Neural progenitor cell (in vitro differentiated cells): ENCODE results near the gene GULP1. TPM values are rescaled to one million over a fixed set of nuclear protein-coding genes. Genes with fewer than 3 reads are reported as not detected.

Experiments
- DNase-seq: peaks from one replicate; pipeline ENCODE4 v3.0.0-alpha.2; 2016; ENCODE audit warnings: low spot score
- H2AFZ ChIP-seq: fragments of 200-600 bp; sonication (generic); replicated peaks from 2 replicates; pipeline ENCODE4 v1.6.1; 2016; ENCODE audit warnings: antibody characterized with exemption
- H3F3A ChIP-seq: fragments of 200-600 bp; sonication (generic); 2 replicates; pipeline ENCODE4 v1.6.1; 2016; ENCODE audit warnings: antibody characterized with exemption, low read depth
- H3K27ac ChIP-seq: fragments of 200-600 bp; sonication (generic); 2 replicates; pipeline ENCODE4 v1.5.1; 2016; ENCODE audit warnings: mild to moderate bottlenecking
- H3K27me3 ChIP-seq: fragments of 200-600 bp; sonication (generic); 2 replicates; pipeline ENCODE4 v1.6.1; 2016; ENCODE audit warnings: mild to moderate bottlenecking, moderate library complexity
- H3K36me3 ChIP-seq: fragments of 200-600 bp; sonication (generic); 2 replicates; pipeline ENCODE4 v1.5.1; 2016
- H3K4me1 ChIP-seq: fragments of 200-600 bp; sonication (generic); 2 replicates; pipeline ENCODE4 v1.6.1; 2016; ENCODE audit warnings: mixed run types
- H3K4me2 ChIP-seq: fragments of 200-600 bp; sonication (generic); 2 replicates; pipeline ENCODE4 v1.6.1; 2016
- H3K4me3 ChIP-seq: fragments of 200-600 bp; sonication (generic); 2 replicates; pipeline ENCODE4 v1.5.1; 2016
- H3K79me2 ChIP-seq: fragments of 200-600 bp; sonication (generic); 2 replicates; pipeline ENCODE4 v1.6.1; 2016; ENCODE audit warnings: low read depth
- H3K9ac ChIP-seq: fragments of 200-600 bp; sonication (generic); 2 replicates; pipeline ENCODE4 v1.6.1; 2016
- H3K9me3 ChIP-seq: fragments of 200-600 bp; sonication (generic); 2 replicates; pipeline ENCODE4 v1.5.1; 2016; ENCODE audit warnings: low read depth
- H4K20me1 ChIP-seq: fragments of 200-600 bp; sonication (generic); 2 replicates; pipeline ENCODE4 v1.6.1; 2016; ENCODE audit warnings: low read depth
- H3K27ac Mint-ChIP-seq: 3 replicates; pipeline ENCODE4 v1.8.0; 2021; ENCODE audit warnings: mixed read lengths
- H3K27me3 Mint-ChIP-seq: 2 replicates; pipeline ENCODE4 v1.8.0; 2022; ENCODE audit warnings: low read depth, mild to moderate bottlenecking, inconsistent platforms, moderate library complexity, mixed read lengths; ENCODE audit not compliant: insufficient read depth
- H3K36me3 Mint-ChIP-seq: 3 replicates; pipeline ENCODE4 v1.8.0; 2021; ENCODE audit warnings: mixed read lengths
- H3K4me1 Mint-ChIP-seq: 3 replicates; pipeline ENCODE4 v1.8.0; 2021; ENCODE audit warnings: mixed read lengths
- H3K4me3 Mint-ChIP-seq: 3 replicates; pipeline ENCODE4 v1.8.0; 2021; ENCODE audit warnings: mild to moderate bottlenecking, moderate library complexity, mixed read lengths
- H3K9me3 Mint-ChIP-seq: 3 replicates; pipeline ENCODE4 v1.8.0; 2020; ENCODE audit warnings: mixed read lengths
- CTCF ChIP-seq: fragments of 200-600 bp; sonication (generic); IDR thresholded peaks from 2 replicates; pipeline ENCODE4 v1.5.1; 2017; ENCODE audit warnings: antibody characterized with exemption, mild to moderate bottlenecking
- EZH2 ChIP-seq: fragments of 200-600 bp; sonication (generic); IDR thresholded peaks from 2 replicates; pipeline ENCODE4 v1.6.1; 2017; ENCODE audit warnings: antibody characterized with exemption, mild to moderate bottlenecking, moderate library complexity
- EZH2phosphoT487 ChIP-seq: fragments of 200-600 bp; sonication (generic); IDR thresholded peaks from 2 replicates; pipeline ENCODE4 v1.6.1; 2017; ENCODE audit warnings: antibody characterized with exemption
- total RNA-seq: library from RNA; depleted of rRNA; stranded (reverse); fragments of >200 nt; gene quantifications from 2 replicates; pipeline ENCODE4 v1.2.3, GENCODE V29; 2015; ENCODE audit warnings: low replicate concordance

Gene GULP1
- total RNA-seq, 1 donor from 2014 or later: 154 TPM

DNA sequence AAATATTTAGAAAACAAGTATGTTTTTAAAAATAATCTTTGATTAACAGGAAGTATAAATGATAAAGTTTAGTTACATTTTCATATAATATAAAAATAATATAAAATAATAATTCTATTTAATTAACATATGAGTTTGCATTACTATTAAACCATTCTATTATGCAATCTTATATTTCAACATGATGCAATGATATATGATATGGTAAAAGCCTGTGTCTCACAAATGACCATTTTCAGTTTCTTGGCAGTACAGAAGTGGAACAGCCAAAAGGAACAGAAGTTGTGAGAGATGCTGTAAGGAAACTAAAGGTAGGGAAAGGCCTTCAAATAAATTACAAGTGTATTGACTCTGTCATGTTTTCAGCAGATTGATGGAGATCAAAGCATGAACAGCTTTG lies 230.8 kb downstream of the GULP1 start:
- Histone ChIP-seq H3K36me3 (no peaks in the 10 kb centered on the region), H3K4me2 (no peak overlapping the region), H3K79me2 (no peaks in the 10 kb centered on the region), H3K27ac (no peak overlapping the region), H3K4me1 (peaks cover under 1% of the 10 kb centered on the region), H4K20me1 (no peaks in the 10 kb centered on the region), H3K9me3 (no peaks in the 10 kb centered on the region), H2AFZ (no peak overlapping the region), H3K9ac (no peak overlapping the region), H3K27me3 (no peaks in the 10 kb centered on the region), H3F3A (no peaks in the 10 kb centered on the region), H3K4me3 (no peak overlapping the region)
- H3K27ac Mint-ChIP-seq: no peak overlapping the region
- H3K36me3 Mint-ChIP-seq: peaks cover 16% of the 10 kb centered on the region
- DNase-seq: no peak
- no peak for TF ChIP-seq CTCF
- peaks cover 6% of the 10 kb centered on the region for H3K9me3 Mint-ChIP-seq
- H3K4me3 Mint-ChIP-seq: no peak overlapping the region
- peaks cover 16% of the 10 kb centered on the region for H3K4me1 Mint-ChIP-seq
- peaks cover 2% of the 10 kb centered on the region for H3K27me3 Mint-ChIP-seq

- no peak overlapping the region for H3K4me3 Mint-ChIP-seq
- H2AFZ ChIP-seq: no peak overlapping the region
- peaks cover 2% of the 10 kb centered on the region for H3K36me3 ChIP-seq
- no peak overlapping the region for H3K4me3 ChIP-seq
- TF ChIP-seq CTCF (no peak), EZH2phosphoT487 (no peak), EZH2 (no peak)
- no peak overlapping the region for H3K27ac Mint-ChIP-seq
- peaks cover 2% of the 10 kb centered on the region for H3K27me3 Mint-ChIP-seq
- no peak overlapping the region for H3K9ac ChIP-seq
- DNase-seq: no peak
- H3K4me2 ChIP-seq: no peak overlapping the region
- H3F3A ChIP-seq: no peaks in the 10 kb centered on the region
- no peaks in the 10 kb centered on the region for H3K27me3 ChIP-seq
- peaks cover 6% of the 10 kb centered on the region for H3K9me3 Mint-ChIP-seq
- no peaks in the 10 kb centered on the region for H4K20me1 ChIP-seq
- H3K79me2 ChIP-seq: no peaks in the 10 kb centered on the region
- H3K4me1 ChIP-seq: no peaks in the 10 kb centered on the region
- H3K27ac ChIP-seq: no peak overlapping the region
- H3K9me3 ChIP-seq: no peaks in the 10 kb centered on the region
- H3K4me1 Mint-ChIP-seq: peaks cover 21% of the 10 kb centered on the region
- peaks cover 14% of the 10 kb centered on the region for H3K36me3 Mint-ChIP-seq
Observed at GRCh38 chr2:188523919-188524318, 232.2 kb downstream of the GULP1 start.

- Histone ChIP-seq H3K4me3 (no peak overlapping the region), H2AFZ (no peak overlapping the region), H4K20me1 (no peaks in the 10 kb centered on the region), H3K4me1 (no peaks in the 10 kb centered on the region), H3K9me3 (no peaks in the 10 kb centered on the region), H3K79me2 (no peaks in the 10 kb centered on the region), H3K36me3 (peaks cover 9% of the 10 kb centered on the region), H3K27ac (no peak overlapping the region), H3F3A (no peaks in the 10 kb centered on the region), H3K27me3 (no peaks in the 10 kb centered on the region), H3K4me2 (no peak overlapping the region), H3K9ac (no peak overlapping the region)
- peaks cover 21% of the 10 kb centered on the region for H3K4me1 Mint-ChIP-seq
- peaks cover 12% of the 10 kb centered on the region for H3K36me3 Mint-ChIP-seq
- peak; percentile 56 for DNase-seq
- no peak overlapping the region for H3K4me3 Mint-ChIP-seq
- H3K9me3 Mint-ChIP-seq: peaks cover 9% of the 10 kb centered on the region
- TF ChIP-seq EZH2: no peak
- no peak for TF ChIP-seq EZH2phosphoT487
- peak; percentile 89 for TF ChIP-seq CTCF
- no peak overlapping the region for H3K27ac Mint-ChIP-seq
- H3K27me3 Mint-ChIP-seq: no peaks in the 10 kb centered on the region
Observed at GRCh38 chr2:188524519-188525113, 232.9 kb downstream of the GULP1 start.
